AG04449 (cell line): ENCODE measurements around the gene MISP3.

ENCODE experiments used
- CTCF ChIA-PET: fragments of 350-600 bp; formaldehyde crosslinking; extraction: SDS; loops from one replicate; lab custom pipeline; 2021; ENCODE audit warnings: antibody characterized with exemption; lab: Yijun Ruan, JAX
- POLR2A ChIA-PET: fragments of 400-600, 350-600 bp; formaldehyde crosslinking; extraction: SDS; loops from one replicate; lab custom pipeline; 2020; ENCODE audit warnings: antibody characterized with exemption, inconsistent platforms; lab: Yijun Ruan, JAX
- DNase-seq: peaks from one replicate; pipeline ENCODE4 v3.0.0-alpha.2; 2010; ENCODE audit warnings: low read depth, low spot score
- H3K4me3 ChIP-seq: 2 replicates; pipeline ENCODE4 v1.5.1; 2011; ENCODE audit warnings: low read depth, mild to moderate bottlenecking, control low read depth, low read length
- TF ChIP-seq, protein P1 (sequence below): IDR thresholded peaks from one replicate; pipeline ENCODE4 v1.5.1; 2011; ENCODE audit warnings: mild to moderate bottlenecking, moderate library complexity, low read length, control low read depth, inconsistent platforms; ENCODE audit not compliant: insufficient read depth; ENCODE audit errors: missing control alignments

Gene MISP3

DNA sequence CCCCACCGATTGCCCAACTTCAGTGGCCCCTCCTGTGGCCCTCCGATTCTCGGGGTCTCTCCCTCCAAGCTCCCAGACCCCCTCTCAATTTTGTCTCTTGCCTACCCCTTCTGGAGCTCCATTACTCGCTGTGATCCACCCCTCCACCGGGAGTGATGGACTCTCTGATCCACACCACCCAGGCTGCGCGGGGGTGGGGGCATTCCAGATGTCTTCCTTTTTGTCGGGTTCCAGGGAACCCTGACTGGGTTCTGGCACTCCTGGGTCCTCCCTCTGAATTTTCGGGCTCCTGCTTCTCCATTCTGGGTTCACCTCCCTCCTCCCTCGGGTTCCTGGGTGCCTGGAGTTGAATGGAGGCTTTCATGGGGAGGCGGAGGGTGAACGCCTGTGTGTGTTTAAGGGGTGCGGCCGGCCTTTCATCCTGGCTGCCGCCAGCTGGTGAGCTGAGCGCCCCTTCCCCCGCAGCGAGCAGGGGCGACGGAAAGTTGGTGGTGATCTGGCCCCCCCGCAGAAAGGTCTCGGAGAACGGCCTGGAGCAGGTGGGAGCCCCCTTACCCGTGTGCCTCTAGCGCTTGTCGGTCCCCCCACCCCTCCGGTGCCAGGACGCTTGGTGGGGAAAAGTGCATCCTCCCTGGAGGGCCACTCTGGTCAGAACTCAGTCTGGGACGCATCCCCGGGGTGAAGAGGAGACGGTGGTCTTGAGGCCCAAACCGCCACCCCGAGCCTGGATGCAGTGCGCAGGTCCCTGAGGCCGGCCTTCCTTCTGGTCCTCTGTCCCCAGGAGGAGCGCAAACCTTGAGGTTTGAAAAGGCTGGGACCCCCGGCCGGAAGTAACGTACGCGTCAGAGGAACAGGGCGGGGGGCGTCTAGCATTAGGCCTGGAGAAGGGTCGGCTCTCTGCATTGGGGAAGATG is 1.6 kb downstream of the MISP3 start:
- POLR2A ChIA-PET: no interaction called here
- CTCF ChIA-PET: interaction anchor here (0.8 to 7.2 kb wide), 23 partner anchors 9 to 206 kb away, joined by 3 to 117 read pairs (median 5); partner anchors contain the start of genes ASF1B, IL27RA, PALM3 and PODNL1
- TF ChIP-seq, protein P1, sequence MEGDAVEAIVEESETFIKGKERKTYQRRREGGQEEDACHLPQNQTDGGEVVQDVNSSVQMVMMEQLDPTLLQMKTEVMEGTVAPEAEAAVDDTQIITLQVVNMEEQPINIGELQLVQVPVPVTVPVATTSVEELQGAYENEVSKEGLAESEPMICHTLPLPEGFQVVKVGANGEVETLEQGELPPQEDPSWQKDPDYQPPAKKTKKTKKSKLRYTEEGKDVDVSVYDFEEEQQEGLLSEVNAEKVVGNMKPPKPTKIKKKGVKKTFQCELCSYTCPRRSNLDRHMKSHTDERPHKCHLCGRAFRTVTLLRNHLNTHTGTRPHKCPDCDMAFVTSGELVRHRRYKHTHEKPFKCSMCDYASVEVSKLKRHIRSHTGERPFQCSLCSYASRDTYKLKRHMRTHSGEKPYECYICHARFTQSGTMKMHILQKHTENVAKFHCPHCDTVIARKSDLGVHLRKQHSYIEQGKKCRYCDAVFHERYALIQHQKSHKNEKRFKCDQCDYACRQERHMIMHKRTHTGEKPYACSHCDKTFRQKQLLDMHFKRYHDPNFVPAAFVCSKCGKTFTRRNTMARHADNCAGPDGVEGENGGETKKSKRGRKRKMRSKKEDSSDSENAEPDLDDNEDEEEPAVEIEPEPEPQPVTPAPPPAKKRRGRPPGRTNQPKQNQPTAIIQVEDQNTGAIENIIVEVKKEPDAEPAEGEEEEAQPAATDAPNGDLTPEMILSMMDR: no peak
- H3K4me3 ChIP-seq: peak overlapping the region; percentile 68
- no peak for DNase-seq

GRCh38 chr19:14078411-14078810 is 5.8 kb downstream of the MISP3 start:
- TF ChIP-seq, protein P1: no peak
- DNase-seq: no peak
- no peak overlapping the region for H3K4me3 ChIP-seq
- POLR2A ChIA-PET: no interaction called here
- CTCF ChIA-PET: interaction anchor here (0.6 to 6.8 kb wide), 7 partner anchors 10 to 227 kb away, joined by 3 to 184 read pairs (median 3); partner anchors contain the start of genes NANOS3 and PODNL1

GRCh38 chr19:14080887-14081796 is 8.6 kb downstream of the MISP3 start:
- CTCF ChIA-PET: interaction anchor here (1.0 to 6.8 kb wide), 12 partner anchors 8 to 201 kb away, joined by 3 to 184 read pairs (median 4); partner anchors contain the start of genes ASF1B, DCAF15, MISP3 and NANOS3
- POLR2A ChIA-PET: interaction anchor here (0.7 to 1.1 kb wide), 3 partner anchors 15 to 267 kb away, joined by 3 to 4 read pairs (median 3); no protein-coding TSS in a partner anchor
- TF ChIP-seq, protein P1: no peak
- H3K4me3 ChIP-seq: peak overlapping the region; percentile 81
- DNase-seq: peak; percentile 93

DNA sequence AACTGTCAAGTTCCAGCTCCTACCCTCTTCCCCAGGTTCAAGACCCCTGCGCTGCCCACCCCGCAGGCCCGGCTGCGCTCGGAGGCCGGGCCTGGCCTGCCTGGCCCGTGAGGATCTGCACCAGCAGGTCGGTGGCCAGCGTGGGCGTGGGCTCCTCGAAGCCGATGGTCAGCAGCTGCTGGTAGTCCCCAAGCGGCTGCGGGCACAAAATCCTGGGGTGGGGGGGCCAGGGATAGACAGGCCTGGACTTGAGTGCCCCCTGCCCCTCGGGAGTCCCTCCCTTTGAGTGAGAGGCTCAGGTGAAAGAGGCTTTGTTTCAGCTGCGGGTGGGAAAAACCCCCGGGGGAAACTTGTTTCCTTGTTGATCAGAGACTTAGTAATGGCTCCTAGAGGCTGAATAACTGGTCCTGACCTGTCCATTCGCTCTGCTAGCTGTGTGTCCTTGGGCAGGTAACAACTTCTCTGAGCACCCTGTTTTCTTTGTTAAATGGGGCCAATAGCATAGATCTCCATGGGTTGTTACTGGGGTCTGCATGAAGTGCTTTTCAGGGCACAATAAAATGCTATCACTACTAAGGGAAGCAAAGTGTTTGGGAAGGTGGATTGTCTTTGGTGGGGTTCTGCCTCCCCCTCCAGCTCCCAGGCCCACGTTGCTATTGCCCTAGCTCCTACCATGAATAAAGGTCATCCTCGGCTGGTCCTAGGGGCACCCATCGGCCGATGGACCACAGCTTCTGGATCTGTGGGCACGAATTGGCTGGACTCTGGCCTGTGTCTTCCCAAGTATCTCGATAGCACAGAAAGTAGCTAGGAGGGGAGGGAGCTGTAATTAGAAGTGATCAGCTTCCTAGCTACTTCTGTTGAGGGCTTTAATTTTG is 9.4 kb downstream of the MISP3 start:
- ChIA-PET POLR2A (interaction anchor here (1.1 to 1.3 kb wide), 2 partner anchors 14 to 55 kb away, joined by 4 read pairs; partner anchors contain the start of gene ASF1B), CTCF (interaction anchor here (1.0 to 5.7 kb wide), 8 partner anchors 8 to 202 kb away, joined by 3 to 49 read pairs (median 4); partner anchors contain the start of genes ASF1B and MISP3)
- DNase-seq: no peak
- TF ChIP-seq, protein P1: no peak
- H3K4me3 ChIP-seq: peak overlapping the region; percentile 81

DNA sequence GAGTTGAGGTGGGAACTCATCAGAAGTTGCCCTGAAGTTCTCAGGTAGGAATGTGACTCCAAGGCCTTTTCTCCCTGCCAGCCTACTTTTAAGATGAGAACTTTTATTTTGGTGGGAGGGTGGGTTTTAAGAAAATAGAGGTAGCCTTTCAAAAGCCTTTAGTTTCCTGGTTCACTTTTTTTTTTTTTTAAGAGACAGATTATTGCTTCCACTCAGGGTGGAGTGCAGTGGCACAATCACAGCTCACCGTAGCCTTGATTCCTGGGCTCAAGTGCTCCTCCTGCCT is 10.0 kb downstream of the MISP3 start:
- ChIA-PET CTCF (interaction anchor here (1.0 to 5.7 kb wide), 5 partner anchors 11 to 202 kb away, joined by 3 to 49 read pairs (median 12); partner anchors contain the start of genes ASF1B and MISP3), POLR2A (interaction anchor here (1.3 kb wide), 1 partner anchor 54 kb away, joined by 4 read pairs; the partner anchor contains the start of gene ASF1B)
- DNase-seq: no peak
- TF ChIP-seq, protein P1: no peak
- 0 out of 2 replicates have a peak overlapping the region, but pooled peaks have one; percentile 81 for H3K4me3 ChIP-seq
